Esophagus squamous epithelium (tissue), 5 donors: Measurements from ENCODE around the gene GLS. TPM values are rescaled to one million over a fixed set of nuclear protein-coding genes. Genes with fewer than 3 reads are reported as not detected.

ENCODE experiments used
- DNase-seq: peaks from one replicate; lab custom pipeline; 2025; lab: John Stamatoyannopoulos, UW
- H3K27ac ChIP-seq, 4 donors: fragments of 200-600 bp; sonication (generic); one replicate each; pipeline ENCODE4 v1.5.1; 2016 to 2019; ENCODE audit warnings: mild to moderate bottlenecking in 1 of 4
- H3K27me3 ChIP-seq, 4 donors: fragments of 200-600 bp; sonication (generic); 1 replicate in 3 of 4; 2 replicates in 1 of 4; pipeline versions ENCODE4 v1.5.1 to v1.6.0; 2017 to 2021; ENCODE audit warnings: antibody characterized with exemption in 1 of 4
- H3K36me3 ChIP-seq, 3 donors: fragments of 200-600 bp; sonication (generic); one replicate each; pipeline ENCODE4 v1.5.1; 2016 to 2019
- H3K4me1 ChIP-seq, 3 donors: fragments of 200-600 bp; sonication (generic); one replicate each; pipeline ENCODE4 v1.5.1; 2017 to 2019
- H3K4me3 ChIP-seq, 4 donors: fragments of 200-600 bp; sonication (generic); 1 replicate in 3 of 4; 2 replicates in 1 of 4; pipeline ENCODE4 v1.5.1; 2016 to 2019; ENCODE audit warnings: mild to moderate bottlenecking in 2 of 4, moderate library complexity in 1 of 4
- H3K9me3 ChIP-seq, 3 donors: fragments of 200-600 bp; sonication (generic); one replicate each; pipeline ENCODE4 v1.5.1; 2016 to 2019
- POLR2A ChIP-seq, 4 donors: fragments of 450-650 bp; IDR thresholded peaks; one replicate each; pipeline ENCODE4 v1.6.1; 2017; ENCODE audit warnings: antibody characterized with exemption in 4 of 4, mild to moderate bottlenecking in 4 of 4, moderate library complexity in 3 of 4
- WGBS, 2 donors: methylation state at CpG; one replicate each; pipeline ENCODE4 v1.1.5; 2018; 5-methylcytosine and 5-hydroxymethylcytosine counted together
- intact Hi-C: fragments of 100-400 bp; cut with DNase I; formaldehyde crosslinking; loops from one replicate; pipeline ENCODE4 v1.15.0; 2022
- total RNA-seq, 4 donors: library from RNA; depleted of rRNA; stranded (reverse); fragments of >200 nt; gene quantifications; one replicate each; pipeline ENCODE4 v1.1.0, GENCODE V29; 2016
- TF ChIP-seq, protein P1 (sequence below), 6 experiments: fragments of 450-650 bp in 4 of 6; fragments of 200-600 bp in 2 of 6; sonication (generic) in 2 of 6; IDR thresholded peaks; one replicate each; pipeline ENCODE4 v1.5.1; 2016 to 2019; ENCODE audit warnings: antibody characterized with exemption in 6 of 6, mild to moderate bottlenecking in 4 of 6, moderate library complexity in 4 of 6
- donor health status: DM: yes; HTN: yes; CAD: no.

GLS gene
- total RNA-seq, 4 donors from 2014 or later = 22.0 to 84.1 (median 45.9) TPM

GRCh38 chr2:190974629-190975361 lies 94.2 kb downstream of the GLS start:
- H3K4me1 ChIP-seq = peaks cover 0 to 3% (median 0%) of the 10 kb centered on the region in 3 donors
- no peak for DNase-seq
- H3K4me3 ChIP-seq = no peak overlapping the region
- WGBS, 2 donors = 92% methylated on average over 12 of the region's 12 CpGs
- no peaks in the 10 kb centered on the region for H3K27me3 ChIP-seq
- H3K27ac ChIP-seq = no peak overlapping the region
- TF ChIP-seq POLR2A (IDR thresholded peaks at IDR 0.05) = no peak
- TF ChIP-seq, protein P1, sequence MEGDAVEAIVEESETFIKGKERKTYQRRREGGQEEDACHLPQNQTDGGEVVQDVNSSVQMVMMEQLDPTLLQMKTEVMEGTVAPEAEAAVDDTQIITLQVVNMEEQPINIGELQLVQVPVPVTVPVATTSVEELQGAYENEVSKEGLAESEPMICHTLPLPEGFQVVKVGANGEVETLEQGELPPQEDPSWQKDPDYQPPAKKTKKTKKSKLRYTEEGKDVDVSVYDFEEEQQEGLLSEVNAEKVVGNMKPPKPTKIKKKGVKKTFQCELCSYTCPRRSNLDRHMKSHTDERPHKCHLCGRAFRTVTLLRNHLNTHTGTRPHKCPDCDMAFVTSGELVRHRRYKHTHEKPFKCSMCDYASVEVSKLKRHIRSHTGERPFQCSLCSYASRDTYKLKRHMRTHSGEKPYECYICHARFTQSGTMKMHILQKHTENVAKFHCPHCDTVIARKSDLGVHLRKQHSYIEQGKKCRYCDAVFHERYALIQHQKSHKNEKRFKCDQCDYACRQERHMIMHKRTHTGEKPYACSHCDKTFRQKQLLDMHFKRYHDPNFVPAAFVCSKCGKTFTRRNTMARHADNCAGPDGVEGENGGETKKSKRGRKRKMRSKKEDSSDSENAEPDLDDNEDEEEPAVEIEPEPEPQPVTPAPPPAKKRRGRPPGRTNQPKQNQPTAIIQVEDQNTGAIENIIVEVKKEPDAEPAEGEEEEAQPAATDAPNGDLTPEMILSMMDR (IDR thresholded peaks at IDR 0.05) = no peak
- H3K9me3 ChIP-seq = no peaks in the 10 kb centered on the region
- peaks cover 24 to 100% (median 48%) of the 10 kb centered on the region in 3 donors for H3K36me3 ChIP-seq
- intact Hi-C loops = no loop called here

DNA sequence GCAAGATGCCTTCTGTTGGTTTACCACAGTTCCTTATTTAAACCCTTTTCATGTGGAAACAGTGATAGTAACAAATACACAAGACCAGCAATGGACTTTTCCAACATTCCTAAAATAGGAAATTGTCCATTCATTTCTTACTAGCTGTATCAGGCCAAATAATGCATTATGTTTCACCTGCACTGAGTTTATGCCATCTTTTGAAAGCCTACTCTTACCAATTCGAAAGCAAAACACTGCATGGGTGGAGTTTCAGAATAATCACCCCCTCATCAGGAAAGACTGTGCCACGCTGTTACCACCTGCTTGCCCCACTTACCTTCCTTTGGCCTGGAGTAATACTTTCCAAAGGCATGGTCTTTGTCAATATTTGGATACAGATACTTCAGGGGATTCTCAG lies 95.9 kb downstream of the GLS start:
- Histone ChIP-seq H3K27ac (no peak overlapping the region), H3K27me3 (no peaks in the 10 kb centered on the region), H3K9me3 (no peaks in the 10 kb centered on the region), H3K4me3 (no peak overlapping the region), H3K4me1 (peaks cover 0 to 3% (median 0%) of the 10 kb centered on the region in 3 donors), H3K36me3 (peaks cover 24 to 100% (median 64%) of the 10 kb centered on the region in 3 donors)
- TF ChIP-seq, protein P1 (IDR thresholded peaks at IDR 0.05) = no peak
- no peak for TF ChIP-seq POLR2A (IDR thresholded peaks at IDR 0.05)
- DNase-seq = no peak
- WGBS, 2 donors = 82 to 90% methylated on average over 2 of the region's 2 CpGs
- intact Hi-C loops = no loop called here

DNA sequence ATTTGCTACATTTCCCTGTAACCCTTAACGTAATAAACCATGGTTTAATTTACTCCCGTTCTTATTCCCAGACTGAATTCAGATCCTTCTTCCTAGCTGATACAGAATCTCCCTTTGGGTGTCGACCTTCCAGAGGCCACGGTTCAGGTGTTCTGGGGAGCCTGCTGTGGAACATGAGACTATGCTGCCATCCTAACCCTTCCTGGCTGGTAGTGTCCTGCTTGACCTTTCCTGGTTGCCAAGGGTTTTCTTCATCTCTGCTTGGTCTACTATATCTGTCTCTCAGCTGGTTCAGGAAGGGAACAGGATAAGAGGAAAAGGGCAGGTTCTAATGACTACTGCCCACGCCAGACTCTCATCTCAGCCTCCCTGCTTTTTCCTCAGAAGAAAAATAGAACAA lies 96.9 kb downstream of the GLS start:
- H3K4me3 ChIP-seq = no peak overlapping the region
- TF ChIP-seq, protein P1 (IDR thresholded peaks at IDR 0.05) = no peak
- TF ChIP-seq POLR2A (IDR thresholded peaks at IDR 0.05) = no peak
- peaks cover 24 to 100% (median 71%) of the 10 kb centered on the region in 3 donors for H3K36me3 ChIP-seq
- DNase-seq = no peak
- no peaks in the 10 kb centered on the region for H3K27me3 ChIP-seq
- intact Hi-C loops = no loop called here
- no peak overlapping the region for H3K27ac ChIP-seq
- WGBS, 2 donors = 84 to 89% methylated on average over 4 to 5 of the region's 5 CpGs
- peaks cover 0 to 3% (median 0%) of the 10 kb centered on the region in 3 donors for H3K4me1 ChIP-seq
- H3K9me3 ChIP-seq = no peaks in the 10 kb centered on the region

- no peak overlapping the region for H3K27ac ChIP-seq
- no peaks in the 10 kb centered on the region for H3K9me3 ChIP-seq
- no peaks in the 10 kb centered on the region for H3K27me3 ChIP-seq
- TF ChIP-seq, protein P1 (IDR thresholded peaks at IDR 0.05) = no peak
- no peak for TF ChIP-seq POLR2A (IDR thresholded peaks at IDR 0.05)
- DNase-seq = no peak
- intact Hi-C loops = no loop called here
- H3K36me3 ChIP-seq = peaks cover 29 to 100% (median 73%) of the 10 kb centered on the region in 3 donors
- 89 to 91% methylated on average over 14 to 17 of the region's 17 CpGs for WGBS, 2 donors
- H3K4me3 ChIP-seq = no peak overlapping the region
- no peaks in the 10 kb centered on the region for H3K4me1 ChIP-seq
Observed at GRCh38 chr2:190978389-190979053, 97.9 kb downstream of the GLS start.
